ENCODE data around the gene PGF.
"Not testable (repeated sequence)": the region's sequence is repeated elsewhere in the genome, so short reads cannot be mapped to it uniquely, and the experiment has no call there.

GRCh38 chr14:74994182-74994581 lies 38.8 kb upstream of the PGF start:
- TF ChIP-seq SP1 (IDR thresholded peaks at IDR 0.05); SP1 (CRISPR knock-in tag; IDR thresholded peaks at IDR 0.05); SIN3B (IDR thresholded peaks at IDR 0.05; ENCODE audit: low read length); POLR2A (IDR thresholded peaks at IDR 0.05; ENCODE audit: insufficient read depth in 1 of 2, low read depth in 2 of 2, low read length in 2 of 2); THYN1 (CRISPR knock-in tag; IDR thresholded peaks at IDR 0.05; ENCODE audit: borderline replicate concordance, low read depth); HMG20A (CRISPR knock-in tag; IDR thresholded peaks at IDR 0.05; ENCODE audit: borderline replicate concordance); KDM5A (IDR thresholded peaks at IDR 0.05; ENCODE audit: borderline replicate concordance, low read length); ELF4 (CRISPR knock-in tag; IDR thresholded peaks at IDR 0.05; ENCODE audit: borderline replicate concordance); ZBTB37 (CRISPR knock-in tag; IDR thresholded peaks at IDR 0.05); CTCF (CRISPR knock-in tag; IDR thresholded peaks at IDR 0.05); ZNF543 (CRISPR knock-in tag; IDR thresholded peaks at IDR 0.05): not testable (repeated sequence)
